Stimulated activated naive CD8-positive, alpha-beta T cell treated with anti-CD3 and anti-CD28 coated beads, Interleukin-15, Interleukin-2, amounts not matched to agents 100 ng/mL and 50 ng/mL, for 24 hours (primary cell): ENCODE measurements around the gene SDCBP2.

Experiments
- H3K27ac Mint-ChIP-seq: one replicate; pipeline ENCODE4 v1.8.0; 2021; ENCODE audit warnings: mild to moderate bottlenecking, mixed read lengths
- H3K27me3 Mint-ChIP-seq: one replicate; pipeline ENCODE4 v1.8.0; 2021; ENCODE audit warnings: mixed read lengths
- H3K36me3 Mint-ChIP-seq: one replicate; pipeline ENCODE4 v1.8.0; 2021; ENCODE audit warnings: low read depth, mixed read lengths
- H3K4me1 Mint-ChIP-seq: one replicate; pipeline ENCODE4 v1.8.0; 2021; ENCODE audit warnings: low read depth, mixed read lengths
- H3K4me3 Mint-ChIP-seq: one replicate; pipeline ENCODE4 v1.8.0; 2021; ENCODE audit warnings: mild to moderate bottlenecking, mixed read lengths
- H3K9me3 Mint-ChIP-seq: one replicate; pipeline ENCODE4 v1.8.0; 2021; ENCODE audit warnings: mixed read lengths

The SDCBP2 gene

DNA sequence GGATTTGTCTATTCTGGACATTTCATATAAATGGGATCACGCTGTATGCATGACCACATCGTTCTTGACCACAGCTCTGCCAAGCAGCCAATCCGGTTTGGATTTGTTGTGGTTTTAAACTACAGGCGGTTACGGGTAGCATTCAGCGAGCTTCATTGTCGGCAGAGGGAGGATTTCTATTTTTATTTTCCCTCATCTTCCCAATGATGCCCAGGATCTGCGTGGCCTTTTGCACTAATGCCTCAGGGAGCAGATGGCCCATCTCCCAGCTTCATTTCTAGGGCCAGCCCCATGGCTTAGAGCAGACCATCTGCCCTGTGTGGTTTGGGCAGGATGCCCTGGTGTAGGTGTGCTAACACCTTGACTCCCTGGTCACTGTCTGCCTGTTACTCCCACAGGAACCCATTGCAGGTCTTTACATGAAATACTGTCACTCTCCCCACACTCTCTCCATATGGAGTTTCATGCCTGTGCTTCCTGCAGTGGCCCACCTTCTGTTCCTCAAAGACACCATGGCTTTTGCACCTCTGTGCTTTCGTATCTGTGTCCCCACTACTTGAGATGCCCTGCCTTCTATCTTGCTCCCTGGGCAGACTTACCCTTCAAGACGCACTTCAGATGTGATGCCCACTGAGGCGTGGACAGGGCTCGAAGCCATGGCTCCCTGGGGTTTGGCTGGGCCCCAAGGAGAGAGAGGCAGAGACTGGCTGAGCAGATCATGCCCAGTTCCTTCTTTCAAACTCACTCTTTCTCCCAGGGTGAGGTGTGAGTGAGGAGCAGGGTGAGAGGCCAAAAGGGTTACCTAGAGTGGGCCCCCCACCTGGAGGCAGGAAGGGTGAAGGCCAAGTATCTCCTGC lies 26.0 kb downstream of the SDCBP2 start:
- Mint-ChIP-seq H3K27ac (no peak overlapping the region), H3K9me3 (no peaks in the 10 kb centered on the region), H3K36me3 (no peaks in the 10 kb centered on the region), H3K4me1 (peaks cover 25% of the 10 kb centered on the region), H3K27me3 (no peaks in the 10 kb centered on the region), H3K4me3 (no peak overlapping the region)

DNA sequence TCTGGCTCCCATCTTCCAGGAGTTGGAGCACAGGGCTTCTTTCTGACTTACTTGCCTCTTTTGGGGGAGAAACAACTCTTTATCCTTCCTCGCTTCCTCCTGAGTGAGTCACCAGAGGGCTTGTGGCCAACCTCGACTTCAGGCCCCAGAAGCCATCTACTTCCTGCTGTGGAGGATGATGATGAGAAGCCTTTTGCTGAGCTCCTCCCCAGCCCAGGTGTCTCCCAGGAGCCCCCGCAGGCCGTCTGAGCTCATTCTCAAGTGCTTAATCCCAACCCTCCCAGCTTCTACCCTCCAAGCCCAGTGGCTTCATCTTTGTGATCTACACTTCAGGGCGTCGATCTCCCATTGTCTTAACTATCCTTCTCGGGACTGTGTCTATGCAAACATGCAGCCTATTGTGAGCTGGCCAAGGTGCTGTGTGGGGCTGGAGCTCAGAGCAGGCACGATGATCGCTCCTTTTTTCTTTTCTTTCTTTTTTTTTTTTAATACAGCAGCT lies 27.9 kb downstream of the SDCBP2 start:
- no peaks in the 10 kb centered on the region for H3K9me3 Mint-ChIP-seq
- peaks cover 25% of the 10 kb centered on the region for H3K4me1 Mint-ChIP-seq
- H3K27me3 Mint-ChIP-seq: no peaks in the 10 kb centered on the region
- H3K4me3 Mint-ChIP-seq: peak overlapping the region; percentile 79
- H3K36me3 Mint-ChIP-seq: no peaks in the 10 kb centered on the region
- peak overlapping the region; percentile 94 for H3K27ac Mint-ChIP-seq

DNA sequence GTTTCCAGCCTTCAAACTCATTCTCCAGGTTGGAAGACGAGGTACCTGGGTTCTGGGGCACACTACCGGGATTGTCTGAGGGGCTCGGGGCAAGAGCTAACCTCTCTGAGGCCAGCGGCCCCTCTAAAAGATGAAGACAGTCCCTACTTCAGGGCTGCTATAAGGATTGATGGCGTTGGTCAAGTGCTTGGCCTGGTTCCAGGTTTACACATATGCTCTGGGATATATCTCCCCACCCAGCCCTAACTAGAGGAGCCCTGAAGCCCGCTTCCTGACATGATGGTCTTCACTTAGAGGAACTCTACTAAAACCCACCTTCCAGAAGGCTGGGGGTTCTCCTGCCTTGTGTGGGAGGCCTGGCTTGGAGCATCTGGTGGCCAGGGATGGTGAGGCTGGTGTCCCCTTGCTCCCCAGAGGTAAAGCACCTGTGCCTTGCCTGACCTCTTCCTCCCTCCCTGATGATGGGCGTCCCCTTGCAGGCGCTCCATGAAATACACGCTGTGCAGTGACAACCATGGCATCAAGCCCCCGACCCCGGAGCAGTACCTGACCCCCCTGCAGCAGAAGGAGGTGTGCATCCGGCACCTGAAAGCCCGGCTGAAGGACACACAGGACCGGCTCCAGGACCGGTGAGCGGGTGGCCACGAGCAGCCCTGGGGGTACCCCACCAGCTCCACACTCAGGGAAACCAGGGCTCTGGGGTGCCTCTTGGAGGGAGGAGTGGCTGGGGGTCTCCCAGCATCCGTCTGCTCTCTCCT lies 28.7 kb downstream of the SDCBP2 start:
- Mint-ChIP-seq H3K9me3 (no peaks in the 10 kb centered on the region), H3K4me3 (peak overlapping the region; percentile 79), H3K4me1 (peaks cover 25% of the 10 kb centered on the region), H3K27me3 (no peaks in the 10 kb centered on the region), H3K36me3 (no peaks in the 10 kb centered on the region), H3K27ac (peak overlapping the region; percentile 94)

DNA sequence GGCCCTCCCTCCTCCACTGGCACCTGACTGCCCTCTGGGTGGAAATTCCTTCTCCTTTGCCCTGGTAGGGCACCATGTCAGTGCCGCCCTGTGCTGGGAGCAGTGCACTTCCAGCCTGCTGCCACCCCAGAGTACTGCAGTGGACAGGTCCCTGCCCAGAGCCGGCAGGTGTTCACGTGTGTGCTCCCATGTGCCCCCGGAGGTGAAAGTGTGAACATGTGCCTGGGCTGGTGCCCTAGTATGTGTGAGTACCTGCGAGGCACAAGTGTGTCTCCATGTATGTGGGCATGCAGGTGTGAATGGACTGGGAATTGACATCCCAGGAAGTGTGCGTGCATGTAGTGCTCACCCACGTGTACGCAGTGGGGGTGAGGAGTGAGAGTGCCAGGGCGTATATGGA lies 29.4 kb downstream of the SDCBP2 start:
- Mint-ChIP-seq H3K27me3 (no peaks in the 10 kb centered on the region), H3K36me3 (no peaks in the 10 kb centered on the region), H3K4me1 (peaks cover 25% of the 10 kb centered on the region), H3K4me3 (peak overlapping the region; percentile 41), H3K27ac (peak overlapping the region; percentile 65), H3K9me3 (no peaks in the 10 kb centered on the region)

DNA sequence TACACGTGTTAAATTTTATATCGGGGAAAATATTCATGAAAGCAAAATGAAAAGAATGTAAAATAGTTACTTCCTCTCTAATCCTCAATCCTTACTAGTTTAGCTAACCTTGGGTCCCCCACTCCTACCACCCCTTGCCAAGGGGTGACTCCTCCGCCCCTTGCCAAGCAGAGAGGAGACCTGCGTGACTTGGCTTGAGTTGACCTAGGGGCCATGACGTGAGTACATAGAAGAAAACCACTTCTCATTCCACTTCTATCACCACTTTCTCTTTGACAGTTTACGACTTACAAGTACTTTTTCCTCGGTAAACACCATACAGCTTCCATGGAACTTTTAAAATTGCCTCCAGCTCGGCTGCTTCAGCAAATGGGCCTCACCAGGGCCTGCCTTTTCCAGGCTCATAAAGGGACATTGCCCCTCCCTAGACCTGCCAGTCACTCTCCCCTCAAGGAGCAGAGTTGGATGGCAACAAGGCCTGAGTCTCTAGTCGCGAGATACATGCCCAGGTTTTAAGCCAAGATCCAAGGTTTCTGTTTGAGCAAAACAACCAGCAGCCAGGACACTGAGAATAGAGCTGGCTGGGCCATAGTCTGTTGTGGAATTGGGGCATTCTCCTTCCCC lies 29.9 kb downstream of the SDCBP2 start:
- peaks cover 25% of the 10 kb centered on the region for H3K4me1 Mint-ChIP-seq
- no peak overlapping the region for H3K4me3 Mint-ChIP-seq
- H3K27me3 Mint-ChIP-seq: no peaks in the 10 kb centered on the region
- no peaks in the 10 kb centered on the region for H3K36me3 Mint-ChIP-seq
- no peak overlapping the region for H3K27ac Mint-ChIP-seq
- H3K9me3 Mint-ChIP-seq: no peaks in the 10 kb centered on the region

DNA sequence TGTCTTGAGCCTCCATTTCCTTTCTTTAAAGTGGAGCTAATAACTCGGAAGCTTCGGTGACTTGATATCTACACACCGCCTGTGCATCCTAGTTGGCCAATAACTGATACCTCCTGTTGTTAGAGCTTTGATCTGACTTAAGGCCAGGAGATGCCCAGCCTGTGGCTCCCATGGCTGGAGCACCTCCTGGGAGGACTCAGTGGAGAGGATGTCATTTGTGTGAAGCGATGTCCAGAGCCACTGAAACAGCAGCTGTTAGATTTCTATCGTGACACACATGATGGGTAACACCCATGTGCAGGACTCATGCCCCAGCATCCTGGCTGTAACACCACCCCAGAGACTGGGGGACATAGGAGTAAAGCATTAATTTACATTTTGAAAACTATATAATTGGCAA lies 30.8 kb downstream of the SDCBP2 start:
- Mint-ChIP-seq H3K27ac (no peak overlapping the region), H3K36me3 (no peaks in the 10 kb centered on the region), H3K9me3 (no peaks in the 10 kb centered on the region), H3K27me3 (no peaks in the 10 kb centered on the region), H3K4me1 (peaks cover 28% of the 10 kb centered on the region), H3K4me3 (no peak overlapping the region)

DNA sequence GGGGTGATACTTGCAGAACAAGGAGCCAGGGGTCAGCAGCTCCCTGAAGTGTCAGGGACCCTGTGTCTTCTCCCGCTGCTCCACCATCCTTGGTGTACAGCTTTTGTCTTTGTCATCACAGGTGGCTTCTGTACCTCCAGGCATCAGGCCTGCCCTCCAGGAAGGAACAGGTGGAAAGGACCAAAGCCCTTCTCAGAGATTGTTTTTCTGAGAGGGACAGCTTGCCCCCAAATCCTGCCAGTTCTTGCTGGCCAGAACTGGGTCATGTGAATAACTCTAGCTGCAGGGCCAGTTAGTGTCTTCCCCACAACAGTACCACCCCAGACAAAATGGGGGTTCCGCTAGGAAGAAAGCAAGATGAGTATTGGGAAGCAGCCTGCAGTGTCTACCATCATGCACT lies 31.5 kb downstream of the SDCBP2 start:
- H3K27me3 Mint-ChIP-seq: no peaks in the 10 kb centered on the region
- no peak overlapping the region for H3K4me3 Mint-ChIP-seq
- H3K27ac Mint-ChIP-seq: peak overlapping the region; percentile 19
- no peaks in the 10 kb centered on the region for H3K36me3 Mint-ChIP-seq
- H3K4me1 Mint-ChIP-seq: peaks cover 31% of the 10 kb centered on the region
- H3K9me3 Mint-ChIP-seq: no peaks in the 10 kb centered on the region

DNA sequence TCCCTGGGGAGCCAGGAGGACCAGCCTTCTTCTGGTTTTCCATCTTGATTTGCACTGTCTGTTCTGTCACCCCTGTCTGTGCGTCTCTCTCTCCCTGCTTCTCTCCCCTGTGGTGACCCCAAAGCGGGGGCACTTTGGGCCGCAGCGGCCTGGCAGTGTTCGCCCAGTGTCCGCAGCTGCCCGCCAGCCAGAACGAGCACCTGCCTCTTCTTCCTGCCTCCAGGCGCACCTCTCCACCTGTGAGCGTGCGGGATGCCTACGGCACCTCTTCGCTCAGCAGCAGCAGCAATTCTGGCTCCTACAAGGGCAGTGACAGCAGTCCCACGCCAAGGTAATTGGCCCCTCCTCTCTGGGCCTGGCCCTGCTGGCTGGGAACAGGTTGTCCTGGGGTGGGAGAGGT lies 32.0 kb downstream of the SDCBP2 start:
- Mint-ChIP-seq H3K27me3 (no peaks in the 10 kb centered on the region), H3K9me3 (no peaks in the 10 kb centered on the region), H3K4me3 (no peak overlapping the region), H3K36me3 (no peaks in the 10 kb centered on the region), H3K4me1 (peaks cover 37% of the 10 kb centered on the region), H3K27ac (no peak overlapping the region)

DNA sequence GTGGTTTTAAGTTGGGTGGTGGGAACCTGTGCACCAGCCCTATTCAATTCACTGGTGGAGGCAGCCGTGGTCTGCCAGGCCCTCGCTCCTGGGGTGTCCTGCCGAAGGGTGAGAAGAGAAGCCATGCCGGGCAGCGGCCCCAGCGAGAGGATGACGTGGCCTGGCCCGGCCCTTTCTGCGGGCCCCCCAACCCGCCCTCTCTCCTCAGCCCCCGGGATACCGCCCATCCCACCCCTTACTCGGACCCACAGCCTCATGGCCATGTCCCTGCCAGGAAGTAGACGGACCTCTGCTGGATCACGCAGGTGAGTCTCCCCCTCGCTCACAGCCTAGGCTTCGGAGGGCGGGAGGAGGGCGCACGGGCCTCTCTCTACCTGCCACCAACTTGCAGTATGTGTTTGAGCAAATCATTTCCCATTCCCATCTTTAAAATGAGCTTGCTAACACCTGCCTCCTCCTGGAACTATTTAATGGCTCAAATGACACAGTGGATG lies 32.8 kb downstream of the SDCBP2 start:
- no peak overlapping the region for H3K27ac Mint-ChIP-seq

DNA sequence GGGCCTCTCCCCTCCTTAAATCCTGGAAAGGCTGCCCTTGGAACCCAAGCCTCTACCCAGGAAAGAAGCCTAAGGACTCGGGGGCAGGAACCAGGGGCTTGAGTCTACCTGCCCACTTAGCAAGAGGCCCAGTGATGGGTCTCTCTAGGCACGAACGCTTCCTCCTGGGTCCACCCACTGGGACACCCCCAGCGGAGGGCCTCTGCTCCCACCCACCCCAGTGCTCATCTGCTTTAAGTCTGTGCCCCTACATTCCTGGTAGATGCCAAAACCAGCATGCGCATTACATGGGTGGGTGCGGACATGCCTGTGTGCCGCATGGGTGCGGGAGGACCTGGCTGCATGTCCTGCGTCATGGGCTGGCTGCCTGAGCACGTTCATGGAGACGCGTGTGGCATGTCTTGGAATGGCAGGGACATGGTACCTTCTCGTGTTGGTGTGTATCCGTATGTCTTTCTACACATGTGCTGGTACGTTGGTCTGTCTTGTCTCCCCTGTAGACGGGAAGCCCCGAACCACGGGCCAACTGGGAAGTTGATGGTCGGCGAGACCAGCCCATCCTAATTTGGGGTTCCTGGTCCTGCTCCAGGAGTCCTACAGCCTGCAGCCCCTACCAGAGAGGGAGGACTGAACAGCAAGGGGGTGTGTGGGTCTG lies 33.5 kb downstream of the SDCBP2 start:
- H3K36me3 Mint-ChIP-seq: no peaks in the 10 kb centered on the region
- H3K27ac Mint-ChIP-seq: no peak overlapping the region
- H3K27me3 Mint-ChIP-seq: no peaks in the 10 kb centered on the region
- H3K4me1 Mint-ChIP-seq: peaks cover 43% of the 10 kb centered on the region
- no peaks in the 10 kb centered on the region for H3K9me3 Mint-ChIP-seq
- H3K4me3 Mint-ChIP-seq: no peak overlapping the region

More for the DNA sequence above, 32.8 kb downstream of the SDCBP2 start:
- H3K36me3 Mint-ChIP-seq: no peaks in the 10 kb centered on the region
- no peaks in the 10 kb centered on the region for H3K9me3 Mint-ChIP-seq
- H3K4me3 Mint-ChIP-seq: no peak overlapping the region
- no peaks in the 10 kb centered on the region for H3K27me3 Mint-ChIP-seq
- peaks cover 41% of the 10 kb centered on the region for H3K4me1 Mint-ChIP-seq

DNA sequence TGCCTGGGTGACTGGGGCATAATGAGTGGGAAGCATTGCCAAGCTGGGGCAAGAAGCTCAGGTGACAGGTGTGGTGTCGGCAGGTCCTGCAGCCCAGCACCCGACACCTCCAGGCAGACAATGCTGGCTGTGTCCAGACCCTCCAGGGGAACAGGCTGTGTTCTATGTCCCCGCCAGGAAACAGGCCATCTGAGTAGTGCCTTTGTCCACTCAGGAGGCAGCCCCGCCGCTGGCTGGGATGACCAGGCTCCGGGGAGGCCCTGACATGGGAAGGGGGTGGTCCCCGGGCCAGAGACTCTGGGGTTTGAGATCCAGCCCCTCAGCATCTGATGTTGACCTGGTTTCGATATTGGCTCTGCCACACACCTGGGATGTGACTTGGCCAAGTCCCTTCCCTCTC lies 34.4 kb downstream of the SDCBP2 start:
- peaks cover 38% of the 10 kb centered on the region for H3K4me1 Mint-ChIP-seq
- no peak overlapping the region for H3K27ac Mint-ChIP-seq
- H3K36me3 Mint-ChIP-seq: no peaks in the 10 kb centered on the region
- H3K4me3 Mint-ChIP-seq: no peak overlapping the region
- no peaks in the 10 kb centered on the region for H3K9me3 Mint-ChIP-seq
- H3K27me3 Mint-ChIP-seq: no peaks in the 10 kb centered on the region

DNA sequence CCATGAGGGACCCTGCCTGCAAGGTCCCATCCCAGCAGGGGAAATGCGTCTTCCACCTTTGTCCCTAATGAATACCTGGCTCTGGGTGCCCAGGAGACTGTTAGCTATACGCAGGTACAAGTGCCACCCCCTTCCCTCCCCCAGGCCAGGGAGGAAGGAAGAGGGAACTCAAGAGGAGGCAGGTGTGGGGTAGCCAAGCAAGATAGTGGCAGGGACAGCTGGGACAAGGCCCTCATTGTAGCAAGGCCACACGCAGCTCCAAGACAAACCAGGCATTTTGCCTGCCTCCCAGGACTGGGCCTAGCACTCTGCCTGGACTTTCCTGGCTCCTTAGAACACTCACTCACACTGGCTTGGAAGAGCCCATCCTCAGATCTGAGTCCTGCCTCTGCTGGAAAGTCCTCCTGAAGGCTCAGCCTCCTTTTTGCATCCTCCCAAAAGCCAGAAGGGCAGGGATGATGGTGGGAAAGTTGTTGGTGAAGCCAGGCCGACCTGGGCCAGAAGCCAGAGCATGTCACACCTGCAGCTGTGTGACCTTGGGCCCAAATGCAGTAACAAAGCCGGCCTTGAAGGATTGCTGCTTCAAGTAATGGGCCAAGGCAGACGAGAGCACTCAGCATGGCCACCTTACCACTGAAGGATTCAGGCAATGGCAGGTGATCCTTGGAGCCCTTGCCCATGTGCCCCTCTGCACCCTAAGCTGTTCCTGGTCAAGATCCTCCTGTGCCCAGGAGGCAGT lies 35.1 kb downstream of the SDCBP2 start:
- H3K4me1 Mint-ChIP-seq: peaks cover 31% of the 10 kb centered on the region
- H3K4me3 Mint-ChIP-seq: no peak overlapping the region
- H3K9me3 Mint-ChIP-seq: no peaks in the 10 kb centered on the region
- H3K27ac Mint-ChIP-seq: no peak overlapping the region
- no peaks in the 10 kb centered on the region for H3K27me3 Mint-ChIP-seq
- H3K36me3 Mint-ChIP-seq: no peaks in the 10 kb centered on the region

DNA sequence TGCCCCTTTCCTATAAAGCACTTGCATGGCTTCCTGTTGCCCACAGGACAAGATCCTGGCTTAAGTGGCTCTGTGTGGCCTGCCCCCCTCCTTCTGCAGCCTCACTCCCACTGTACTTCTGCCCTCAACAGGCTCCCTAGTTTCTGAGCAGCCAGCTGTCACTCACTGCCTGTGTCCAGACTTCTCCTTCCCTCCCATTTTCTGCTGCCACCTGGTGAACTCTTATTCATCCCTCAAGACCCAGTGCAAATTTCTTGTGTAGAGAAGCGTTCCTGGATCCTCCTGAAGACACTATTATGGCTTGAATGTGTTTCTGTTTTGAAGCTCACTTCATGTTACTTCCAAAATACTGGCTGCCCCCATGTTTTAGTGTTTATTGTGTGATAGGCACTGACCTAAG lies 36.3 kb downstream of the SDCBP2 start:
- H3K27me3 Mint-ChIP-seq: no peaks in the 10 kb centered on the region
- H3K36me3 Mint-ChIP-seq: no peaks in the 10 kb centered on the region
- no peaks in the 10 kb centered on the region for H3K9me3 Mint-ChIP-seq
- peaks cover 33% of the 10 kb centered on the region for H3K4me1 Mint-ChIP-seq
- no peak overlapping the region for H3K4me3 Mint-ChIP-seq
- H3K27ac Mint-ChIP-seq: peak overlapping the region; percentile 5

DNA sequence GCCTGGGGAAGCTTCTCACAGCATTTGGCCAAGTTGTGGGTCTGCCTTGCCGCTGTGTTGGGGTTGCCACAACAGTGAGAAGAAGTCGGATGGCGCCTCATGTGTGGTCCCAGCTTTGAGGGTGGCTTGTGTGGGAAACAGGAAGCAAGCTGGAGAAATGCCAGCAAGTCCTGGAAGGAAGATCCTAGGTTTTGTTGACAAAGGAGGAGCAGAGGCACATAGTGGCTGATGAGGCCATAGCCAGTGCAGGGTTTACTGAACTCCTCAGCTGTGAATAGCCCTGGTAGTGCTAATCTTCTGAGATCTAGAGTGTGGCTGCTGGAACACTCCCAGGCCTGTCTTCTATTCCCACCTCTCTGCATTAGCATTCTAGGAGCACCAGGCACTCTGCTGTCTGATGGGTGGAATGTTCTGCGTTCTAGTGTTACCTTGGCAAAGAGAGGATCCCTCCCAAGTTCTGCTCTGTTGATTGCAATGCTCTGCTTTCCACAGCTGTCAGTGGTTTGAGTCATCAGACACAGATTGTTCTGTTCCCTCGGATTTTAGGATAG lies 37.7 kb downstream of the SDCBP2 start:
- Mint-ChIP-seq H3K9me3 (no peaks in the 10 kb centered on the region), H3K4me1 (peaks cover 47% of the 10 kb centered on the region), H3K27ac (no peak overlapping the region), H3K27me3 (no peaks in the 10 kb centered on the region), H3K4me3 (no peak overlapping the region), H3K36me3 (no peaks in the 10 kb centered on the region)
